Measurements from ENCODE around the gene TARBP2.

TARBP2 gene

GRCh38 chr12:53495903-53496751 lies 5.0 kb upstream of the TARBP2 start:
- no peak for DNase-seq (ENCODE audit: low spot score)

DNA sequence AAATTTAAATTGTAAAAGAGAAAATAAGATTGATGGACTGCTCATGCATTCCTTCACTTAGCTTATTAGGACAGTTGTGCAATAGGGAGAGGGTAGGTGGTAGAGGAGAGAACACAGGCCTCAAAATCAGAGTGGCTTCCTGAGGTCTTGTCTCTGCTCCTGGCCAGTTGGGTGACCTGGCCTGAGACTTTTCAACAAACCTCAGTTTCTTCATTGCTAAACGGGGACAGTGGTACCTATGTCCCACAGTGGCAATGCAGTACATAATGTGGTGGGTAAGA lies 4.4 kb upstream of the TARBP2 start:
- DNase-seq (ENCODE audit: low spot score): no peak

DNA sequence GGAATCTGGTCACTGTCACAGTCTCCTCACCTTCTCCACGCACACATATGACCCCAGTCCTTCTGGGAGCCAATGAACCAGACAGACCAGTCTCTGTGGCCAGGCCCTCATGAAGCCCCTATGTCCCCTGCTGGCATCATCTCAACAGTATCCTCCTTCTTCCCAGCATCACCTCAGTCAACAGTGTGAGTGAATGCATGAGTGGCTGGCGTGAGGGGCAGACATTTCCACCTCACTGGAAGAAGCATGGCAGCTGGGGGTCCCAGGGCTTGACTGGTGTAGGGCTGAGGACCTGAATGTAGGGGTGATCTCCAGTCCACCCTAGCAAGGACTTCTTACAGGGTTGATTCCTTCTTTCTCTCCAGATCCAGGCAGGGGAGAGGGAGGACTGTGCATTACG lies 3.6 kb upstream of the TARBP2 start:
- DNase-seq (ENCODE audit: low spot score): no peak

GRCh38 chr12:53498235-53498630 lies 2.9 kb upstream of the TARBP2 start:
- peak; percentile 30 for DNase-seq (ENCODE audit: low spot score)

DNA sequence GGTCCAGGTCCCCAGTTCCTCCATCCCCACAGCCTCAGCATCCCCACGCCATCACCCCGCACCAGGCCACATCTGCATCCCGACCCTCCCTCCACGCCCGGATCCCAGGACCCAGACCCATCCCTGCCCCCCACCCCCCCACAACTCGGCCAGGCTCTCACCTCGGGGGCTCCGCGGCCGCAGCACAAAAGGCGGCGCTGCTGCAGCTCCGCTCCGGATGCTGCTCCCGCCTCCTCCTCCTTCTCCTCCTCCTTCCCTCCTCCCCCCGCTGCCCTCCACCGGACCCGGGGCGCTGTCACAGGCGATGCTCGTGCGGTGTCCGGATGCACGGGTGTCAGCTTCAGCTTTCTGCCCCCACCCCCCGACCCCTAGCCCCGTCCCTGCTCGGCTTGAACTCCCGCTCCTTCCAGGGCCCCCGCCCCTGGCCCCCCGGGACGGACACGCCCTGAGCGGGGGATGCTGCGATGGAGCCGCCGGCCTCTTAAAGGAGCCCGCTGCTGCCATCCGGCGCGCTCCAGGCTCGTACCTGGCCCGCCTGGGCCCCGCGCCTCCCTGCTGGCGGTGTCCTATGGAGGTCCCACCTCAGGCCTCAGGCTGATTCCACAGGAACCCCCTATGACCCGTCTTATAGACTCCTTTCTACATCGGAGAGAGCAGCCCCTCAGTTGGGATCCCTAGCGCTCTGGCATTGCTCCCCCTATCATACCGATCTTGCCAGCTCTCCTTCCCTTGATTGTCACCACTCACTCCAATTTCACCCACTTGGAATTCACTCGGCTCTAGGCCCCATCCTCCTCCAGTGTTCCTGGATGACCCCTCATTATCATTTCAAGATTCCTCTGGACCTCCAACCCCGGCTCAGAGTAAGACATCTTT lies 1.6 kb upstream of the TARBP2 start, which contains the start of gene MAP3K12:
Gene MAP3K12 (minus strand): TSS at position 193 of the 876 bp plus-strand sequence. CDS start 12,067 bp downstream, outside the sequence.
- peak; percentile 49 for DNase-seq (ENCODE audit: low spot score)

DNA sequence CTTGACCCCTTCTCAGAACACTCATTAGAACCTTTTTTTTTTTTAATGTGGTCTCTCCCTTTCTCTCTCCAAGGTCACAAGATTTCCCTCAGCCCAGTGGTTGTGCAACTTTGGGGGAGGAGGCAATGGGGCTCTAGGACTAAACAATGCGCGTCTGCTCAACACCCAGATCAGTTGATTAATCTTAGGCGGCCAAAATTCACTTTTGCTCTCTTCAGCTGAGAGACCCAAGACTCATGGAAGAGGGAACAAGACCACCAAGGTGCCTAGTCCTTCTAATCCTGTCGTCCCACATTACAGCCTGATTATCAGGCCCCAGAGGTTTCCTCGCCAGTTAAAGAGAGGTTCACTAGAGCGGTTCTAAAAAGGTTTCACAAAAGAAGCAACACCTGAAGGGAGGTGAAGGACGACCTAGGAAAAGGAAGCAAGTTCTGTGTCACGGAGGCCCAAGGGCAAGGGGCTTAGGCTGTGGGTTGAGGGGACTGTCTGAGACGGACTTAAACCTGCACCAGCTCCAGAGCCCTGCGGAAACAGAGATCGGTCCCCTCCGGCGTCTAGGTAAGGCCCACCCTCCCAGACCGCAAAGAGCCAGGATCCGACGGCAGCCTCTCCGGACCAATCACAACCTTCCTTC lies 824 bp upstream of the TARBP2 start:
- DNase-seq (ENCODE audit: low spot score): no peak

GRCh38 chr12:53501615-53502181 lies 615 bp downstream of the TARBP2 start:
- no peak for DNase-seq (ENCODE audit: low spot score)

GRCh38 chr12:53502331-53502730 lies 1.2 kb downstream of the TARBP2 start:
- no peak for DNase-seq (ENCODE audit: low spot score)

DNA sequence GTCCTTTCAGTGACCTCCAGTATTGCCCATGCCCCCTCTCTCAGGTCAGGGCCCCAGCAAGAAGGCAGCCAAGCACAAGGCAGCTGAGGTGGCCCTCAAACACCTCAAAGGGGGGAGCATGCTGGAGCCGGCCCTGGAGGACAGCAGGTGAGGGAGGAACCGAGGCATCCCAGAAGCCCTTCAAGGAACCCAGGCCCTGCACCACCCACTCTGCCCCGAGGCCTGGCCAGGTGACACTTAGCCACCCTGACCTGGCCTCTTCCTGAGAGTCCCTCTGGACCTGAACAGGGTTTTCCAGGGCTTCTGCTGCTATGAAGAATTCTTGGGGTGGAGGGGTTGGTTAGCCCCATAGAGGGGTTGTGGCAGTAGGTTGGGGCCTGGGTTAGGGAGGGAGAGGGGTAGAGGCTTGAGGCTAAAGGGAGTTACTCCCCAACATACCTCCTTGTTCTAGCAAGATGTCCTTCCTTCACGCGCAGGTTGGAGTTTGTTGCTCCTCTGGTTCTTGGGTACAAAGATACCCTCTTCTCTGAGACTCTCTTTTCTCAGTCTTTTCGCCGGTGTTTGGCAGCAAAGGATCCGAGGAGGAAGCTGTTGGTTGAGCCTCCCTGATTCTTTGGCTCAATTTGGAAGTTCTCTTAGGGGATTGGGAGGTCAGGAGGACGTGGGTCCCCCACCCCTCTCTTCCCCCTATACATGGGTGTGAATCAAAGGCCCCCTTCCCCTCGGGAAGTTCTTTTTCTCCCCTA lies 2.1 kb downstream of the TARBP2 start:
- no peak for DNase-seq (ENCODE audit: low spot score)

DNA sequence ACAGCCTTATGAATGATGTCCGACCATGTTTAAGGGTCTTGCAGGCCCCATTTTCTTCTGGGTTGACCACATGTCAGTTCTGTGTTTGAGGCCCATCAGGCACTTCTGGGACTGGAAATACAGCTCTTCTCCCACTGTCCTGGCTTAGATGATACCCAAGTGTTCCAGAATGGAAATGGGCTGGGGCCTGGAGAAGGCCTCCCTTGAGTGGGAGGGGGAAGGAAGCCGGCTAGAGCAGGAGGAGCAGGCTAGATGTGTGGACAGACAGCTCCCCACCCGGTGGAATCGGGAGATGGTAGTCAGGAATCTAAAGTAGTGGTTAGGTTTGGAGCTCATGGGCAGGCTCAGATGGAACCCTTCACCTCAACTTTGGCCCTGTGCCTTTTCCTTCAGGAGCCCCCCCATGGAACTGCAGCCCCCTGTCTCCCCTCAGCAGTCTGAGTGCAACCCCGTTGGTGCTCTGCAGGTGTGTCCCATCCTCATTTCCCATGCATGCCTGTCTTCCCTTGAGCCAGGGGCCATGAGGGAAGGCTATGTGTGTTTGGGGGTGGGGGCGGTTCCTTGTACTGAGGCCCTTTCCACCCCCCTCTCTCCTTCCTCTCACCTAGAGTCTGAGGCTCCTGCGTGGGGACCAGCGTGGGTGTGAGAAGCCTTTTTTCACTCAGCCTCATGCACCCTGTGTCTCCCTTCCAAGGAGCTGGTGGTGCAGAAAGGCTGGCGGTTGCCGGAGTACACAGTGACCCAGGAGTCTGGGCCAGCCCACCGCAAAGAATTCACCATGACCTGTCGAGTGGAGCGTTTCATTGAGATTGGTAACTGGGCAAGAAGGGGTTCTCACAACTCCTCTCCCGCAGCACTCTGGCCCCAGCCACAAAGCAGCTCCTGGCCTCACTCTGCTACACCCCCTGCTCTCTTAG lies 3.2 kb downstream of the TARBP2 start:
- no peak for DNase-seq (ENCODE audit: low spot score)

- no peak for DNase-seq (ENCODE audit: low spot score)
Observed at GRCh38 chr12:53505086-53505485, 4.0 kb downstream of the TARBP2 start.

GRCh38 chr12:53505555-53506449 lies 4.7 kb downstream of the TARBP2 start:
- DNase-seq (ENCODE audit: low spot score): no peak

- DNase-seq (ENCODE audit: low spot score): no peak
Observed at GRCh38 chr12:53506450-53506785, 5.3 kb downstream of the TARBP2 start.

GRCh38 chr12:53506881-53507602 lies 6.0 kb downstream of the TARBP2 start, which contains the start of gene NPFF:
Gene NPFF, minus strand, starts transcription at chr12:53507484. Its CDS starts 10 bp downstream, at chr12:53507474.
- no peak for DNase-seq (ENCODE audit: low spot score)

DNA sequence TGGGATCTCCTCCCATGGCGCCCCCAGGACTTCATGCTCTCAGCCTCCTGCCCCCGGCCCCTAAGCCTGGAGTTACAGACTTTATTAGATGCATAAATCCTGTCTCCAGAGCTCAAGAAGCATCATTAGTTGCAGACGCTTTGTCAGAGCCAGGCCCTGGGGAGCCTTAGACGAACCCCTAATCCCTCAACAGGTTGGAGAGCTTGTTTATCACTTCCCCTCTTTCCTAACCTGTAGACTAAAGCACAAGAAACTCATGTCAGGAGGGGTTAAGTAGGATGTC lies 6.5 kb downstream of the TARBP2 start:
- DNase-seq (ENCODE audit: low spot score): no peak

DNA sequence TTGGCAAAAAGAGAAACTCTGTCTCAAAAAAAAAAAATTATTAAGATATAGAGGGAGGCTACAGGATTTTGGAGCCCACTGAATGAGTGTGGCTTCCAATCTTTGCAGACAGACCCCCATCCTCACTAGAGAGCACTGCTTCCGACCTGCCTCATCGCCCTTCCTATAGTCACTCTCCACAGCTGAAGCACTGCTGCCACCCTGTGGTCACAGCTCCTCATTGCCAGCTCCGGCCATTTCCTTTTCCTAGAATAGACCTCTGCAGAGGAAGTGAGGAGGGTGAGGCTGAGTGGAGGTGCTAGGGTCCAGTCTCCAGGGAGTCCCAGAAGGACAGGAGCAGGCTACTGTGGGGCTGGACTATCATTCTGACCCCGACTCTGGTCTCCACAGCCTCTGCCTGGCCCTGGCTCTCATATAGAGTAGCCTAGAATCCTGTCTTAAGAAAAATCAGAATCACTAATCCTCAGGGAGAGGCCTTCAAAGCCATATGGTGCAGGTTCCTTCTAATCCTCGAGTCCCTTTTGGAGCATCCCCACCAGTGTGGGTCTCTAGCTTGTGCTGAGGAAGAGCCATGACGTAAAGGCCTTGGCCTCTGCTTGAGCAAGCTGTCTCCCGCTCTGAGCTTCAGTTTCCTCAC lies 7.6 kb downstream of the TARBP2 start:
- peak; percentile 84 for DNase-seq (ENCODE audit: low spot score)

DNA sequence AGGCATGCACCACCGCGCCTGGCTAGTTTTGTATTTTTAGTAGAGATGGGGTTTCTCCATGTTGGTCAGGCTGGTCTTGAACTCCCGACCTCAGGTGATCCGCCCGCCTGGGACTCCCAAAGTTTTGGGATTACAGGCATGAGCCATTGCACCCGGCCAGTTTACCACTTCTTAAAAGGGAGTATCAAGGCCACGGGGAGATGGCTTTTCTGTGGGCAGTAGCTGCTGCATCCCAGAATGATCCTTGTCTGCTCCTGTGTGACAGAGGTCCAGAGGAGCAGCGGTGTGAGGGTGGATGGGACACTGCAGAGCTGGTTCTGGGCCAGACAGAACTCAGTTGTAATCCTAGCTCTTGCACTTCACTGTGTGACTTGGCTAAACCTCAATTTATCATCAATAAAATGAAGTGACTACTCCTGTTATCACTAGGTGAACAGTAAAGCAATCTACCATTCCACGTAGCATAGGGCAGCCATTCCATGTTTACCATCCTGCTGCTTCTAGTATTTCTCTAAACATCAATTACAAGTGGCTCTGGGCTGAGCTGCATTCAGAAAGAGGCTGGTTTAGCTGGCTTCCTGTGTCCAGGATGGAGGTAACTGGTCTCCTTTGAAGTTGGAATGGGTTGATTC lies 9.2 kb downstream of the TARBP2 start:
- no peak for DNase-seq (ENCODE audit: low spot score)

Measured in CD4-positive, alpha-beta T cell treated with Interleukin-15 for 4 hours (primary cell).